Measurements from ENCODE around the gene CDK5RAP2.

The CDK5RAP2 gene

GRCh38 chr9:120383611-120383998 lies 196.4 kb downstream of the CDK5RAP2 start:
- no peak for DNase-seq (ENCODE audit: low read depth)

DNA sequence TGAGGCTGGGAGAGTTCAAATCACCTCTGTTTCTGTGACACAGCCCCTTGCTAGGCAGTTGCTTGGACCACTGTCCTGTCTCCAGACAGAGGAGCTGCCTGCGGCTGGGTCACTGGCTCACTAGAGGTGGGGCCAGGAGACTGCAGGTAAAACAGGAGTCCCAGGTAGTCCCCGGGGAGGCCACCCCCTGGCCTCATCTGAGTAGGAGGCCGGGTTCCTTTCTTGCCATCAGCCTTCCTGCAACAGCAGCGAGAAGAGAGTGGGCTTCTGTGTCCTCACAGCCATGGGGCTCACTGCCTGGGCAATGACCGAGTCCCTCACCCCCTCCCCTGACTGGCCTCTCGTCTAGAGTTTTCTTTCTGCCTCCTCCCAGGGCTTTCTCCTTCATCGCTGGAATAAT lies 197.5 kb downstream of the CDK5RAP2 start:
- DNase-seq (ENCODE audit: low read depth), result no peak

GRCh38 chr9:120381839-120382238 lies 198.1 kb downstream of the CDK5RAP2 start:
- no peak for DNase-seq (ENCODE audit: low read depth)

GRCh38 chr9:120379611-120380010 lies 200.4 kb downstream of the CDK5RAP2 start:
- no peak for DNase-seq (ENCODE audit: low read depth)

DNA sequence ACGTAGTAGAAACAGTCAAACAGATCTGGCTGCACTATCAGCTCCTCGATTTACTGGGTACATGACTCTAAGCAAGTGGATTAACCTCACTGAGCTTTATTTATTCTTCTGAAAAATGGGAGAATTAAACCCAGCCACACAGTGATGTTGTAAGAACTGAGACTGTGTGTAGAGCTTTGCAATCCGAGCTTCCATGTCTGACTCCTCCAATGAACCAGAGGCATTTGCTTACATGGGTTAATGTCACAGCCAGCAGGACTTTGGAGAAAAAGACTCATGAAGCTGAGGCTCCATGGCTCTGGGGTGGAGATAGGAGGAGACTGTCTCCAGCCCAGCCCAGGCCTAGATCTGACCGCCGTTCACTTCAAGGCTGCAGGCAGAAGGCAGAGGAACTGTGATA lies 201.3 kb downstream of the CDK5RAP2 start:
- DNase-seq (ENCODE audit: low read depth), result no peak

DNA sequence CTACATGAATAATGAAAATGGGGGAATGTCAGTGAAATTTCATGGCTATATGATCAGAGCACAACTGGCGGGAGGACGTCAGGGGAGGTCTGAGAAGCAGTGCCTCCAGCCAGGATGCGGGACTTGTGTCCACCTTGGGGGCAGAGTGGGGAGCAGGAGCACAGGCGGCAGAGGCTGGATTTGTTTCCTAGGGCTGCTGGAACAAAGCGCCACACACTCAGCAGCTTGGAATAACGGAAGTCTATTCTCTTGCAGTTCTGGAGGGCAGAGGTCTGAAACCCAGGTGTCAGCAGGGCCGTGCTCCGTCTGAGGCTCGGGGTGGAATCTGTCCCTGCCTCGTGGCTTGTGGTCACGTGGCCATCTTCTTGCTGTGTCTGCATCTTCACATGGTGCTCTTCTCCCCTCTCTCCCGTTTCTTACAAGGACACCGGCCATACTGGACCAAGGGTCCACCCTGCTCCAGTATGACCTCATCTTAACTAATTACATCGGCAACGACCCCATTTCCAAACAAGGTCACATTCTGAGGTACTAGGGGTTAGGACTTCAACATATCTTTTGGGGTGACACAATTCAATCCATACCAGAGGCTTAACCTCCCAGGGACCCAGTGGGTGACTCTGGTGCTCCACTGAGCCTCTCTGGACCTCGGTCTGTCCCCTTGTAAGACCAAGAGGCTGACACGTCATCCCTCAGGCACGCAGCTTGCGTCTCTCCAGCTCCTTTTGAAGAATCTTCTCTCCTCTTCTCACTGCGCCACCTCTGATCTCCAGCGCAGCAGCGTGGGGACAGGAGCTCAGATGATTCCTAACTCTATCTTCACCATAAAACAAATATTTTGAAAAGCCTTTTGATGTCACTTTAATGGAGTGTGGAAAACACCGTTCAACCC lies 202.5 kb downstream of the CDK5RAP2 start:
- no peak for DNase-seq (ENCODE audit: low read depth)

DNA sequence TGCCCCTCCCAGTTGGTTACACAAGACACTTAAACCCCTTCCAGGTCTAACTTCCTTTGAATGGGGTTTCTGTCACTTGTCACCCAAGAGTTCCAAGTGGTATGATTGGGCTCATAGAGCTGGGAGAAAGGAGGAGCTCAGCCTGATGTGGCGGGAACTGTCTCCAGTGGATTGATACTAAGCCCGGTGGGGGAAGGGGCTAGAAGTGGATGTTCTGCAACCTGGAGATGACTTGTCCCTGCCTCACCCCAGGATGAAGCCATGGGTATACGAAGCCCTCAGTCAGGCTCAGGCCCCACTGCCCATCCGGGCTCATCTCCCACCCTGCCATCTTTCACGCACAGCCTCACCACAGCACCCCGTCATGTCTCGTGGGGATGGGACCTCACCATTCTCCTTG lies 203.9 kb downstream of the CDK5RAP2 start:
- DNase-seq (ENCODE audit: low read depth), result no peak

- no peak for DNase-seq (ENCODE audit: low read depth)
Observed at GRCh38 chr9:120375316-120375715, 204.7 kb downstream of the CDK5RAP2 start.

- DNase-seq (ENCODE audit: low read depth), result no peak
Observed at GRCh38 chr9:120374817-120375216, 205.2 kb downstream of the CDK5RAP2 start.

DNA sequence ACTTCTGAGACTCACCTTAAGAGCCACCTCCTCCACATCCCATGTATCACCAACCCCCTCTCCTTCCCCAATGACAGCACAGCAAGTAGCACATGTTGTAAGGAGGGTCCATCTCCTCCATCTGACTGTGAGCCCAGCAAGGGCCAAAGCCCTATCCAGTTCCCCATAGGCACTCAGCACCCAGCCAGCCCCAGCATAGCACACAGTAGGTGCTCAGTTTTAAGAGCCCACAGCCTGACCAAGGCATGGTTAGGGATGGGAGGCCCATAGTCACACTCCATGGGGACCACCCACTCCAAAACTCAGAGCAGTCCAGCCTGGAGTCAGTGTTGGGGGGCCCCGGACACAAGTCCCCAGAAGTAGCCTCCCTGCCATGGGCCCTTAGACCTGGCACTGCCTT lies 205.7 kb downstream of the CDK5RAP2 start:
- no peak for DNase-seq (ENCODE audit: low read depth)

DNA sequence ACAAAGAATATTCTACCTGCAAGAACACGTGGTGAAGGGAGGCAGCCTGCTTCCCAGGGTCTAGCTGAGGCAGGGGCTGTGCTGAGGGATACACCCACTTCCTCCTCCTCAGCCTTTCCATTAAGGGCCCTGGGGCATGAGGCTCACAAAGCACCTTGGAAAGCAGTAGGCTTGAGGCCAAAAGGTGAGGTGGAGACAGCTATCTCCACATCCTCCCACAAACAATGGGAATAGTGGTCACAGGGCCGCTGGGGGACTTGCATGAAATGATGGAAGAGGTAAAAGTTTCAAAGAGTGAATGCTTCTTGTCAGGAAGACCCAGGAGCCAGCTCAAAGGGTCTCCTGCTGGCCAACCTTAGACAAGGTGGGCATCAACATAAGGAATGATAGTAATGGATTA lies 207.9 kb downstream of the CDK5RAP2 start:
- no peak for DNase-seq (ENCODE audit: low read depth)

DNA sequence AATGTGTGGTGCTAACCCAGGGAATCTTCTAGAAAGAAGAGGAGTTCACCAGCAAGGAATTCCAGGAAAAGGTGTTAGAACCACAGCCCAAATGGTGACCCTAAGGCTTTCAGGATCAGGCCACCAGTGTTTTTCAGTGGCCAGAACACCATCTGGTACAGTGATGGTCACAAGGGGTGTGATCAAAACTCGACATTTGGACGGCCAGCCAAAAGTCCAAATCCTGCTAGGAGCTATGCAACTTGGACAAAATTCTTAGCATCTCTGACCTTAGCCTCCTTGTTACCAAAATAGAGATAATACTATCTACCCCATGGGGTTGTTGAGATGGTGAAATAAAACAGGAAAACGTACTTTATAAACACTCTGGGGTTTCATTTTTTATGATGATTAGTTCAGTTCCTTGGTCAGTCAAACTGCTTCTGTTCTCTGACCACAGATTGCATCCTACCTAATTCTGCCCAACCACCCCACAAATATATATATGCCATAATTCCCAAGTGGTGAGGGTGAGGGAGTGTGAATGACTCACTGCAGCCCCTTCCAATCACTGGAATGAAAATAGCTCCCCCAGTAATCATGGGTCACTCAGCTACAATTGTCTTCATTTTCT lies 210.3 kb downstream of the CDK5RAP2 start:
- no peak for DNase-seq (ENCODE audit: low read depth)

- DNase-seq (ENCODE audit: low read depth), result no peak
Observed at GRCh38 chr9:120368799-120369198, 211.2 kb downstream of the CDK5RAP2 start.

DNA sequence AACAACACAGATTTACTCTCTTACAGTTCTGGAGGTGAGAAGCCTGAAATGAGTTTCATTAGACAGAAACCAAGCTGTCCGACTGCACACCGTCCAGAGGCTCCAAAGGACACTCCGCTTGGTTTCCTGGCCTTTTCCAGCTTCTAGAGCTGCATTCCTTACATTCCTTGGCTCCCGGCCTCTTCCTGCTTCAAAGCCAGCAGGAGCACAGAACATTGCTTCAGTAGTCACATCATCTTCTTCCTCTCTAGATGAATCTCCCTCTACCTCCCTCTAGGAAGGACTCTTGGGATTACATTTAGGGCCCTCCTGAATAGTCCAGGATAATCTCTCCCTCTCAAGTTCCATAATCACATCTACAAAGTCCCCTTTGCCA lies 213.3 kb downstream of the CDK5RAP2 start:
- no peak for DNase-seq (ENCODE audit: low read depth)

DNA sequence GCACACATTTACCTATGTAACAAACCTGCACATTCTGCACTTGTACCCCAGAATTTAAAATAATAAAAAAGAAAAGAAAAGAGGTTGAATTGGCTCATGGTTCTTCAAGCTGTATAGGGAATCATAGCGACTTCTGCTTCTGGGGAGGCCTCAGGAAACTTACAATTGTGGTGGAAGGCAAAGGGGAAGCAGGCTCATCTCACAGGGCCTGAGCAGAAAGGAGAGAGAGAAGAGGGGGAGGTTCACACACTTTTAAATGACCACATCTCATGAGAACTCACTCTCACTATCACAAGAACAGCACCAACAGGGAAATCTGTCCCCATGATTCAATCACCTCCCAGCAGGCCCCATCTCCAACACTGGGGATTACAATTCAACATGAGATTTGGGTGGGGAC lies 214.6 kb downstream of the CDK5RAP2 start:
- no peak for DNase-seq (ENCODE audit: low read depth)

GRCh38 chr9:120363697-120364096 lies 216.3 kb downstream of the CDK5RAP2 start:
- DNase-seq (ENCODE audit: low read depth), result no peak

GRCh38 chr9:120362446-120362845 lies 217.5 kb downstream of the CDK5RAP2 start:
- no peak for DNase-seq (ENCODE audit: low read depth)

DNA sequence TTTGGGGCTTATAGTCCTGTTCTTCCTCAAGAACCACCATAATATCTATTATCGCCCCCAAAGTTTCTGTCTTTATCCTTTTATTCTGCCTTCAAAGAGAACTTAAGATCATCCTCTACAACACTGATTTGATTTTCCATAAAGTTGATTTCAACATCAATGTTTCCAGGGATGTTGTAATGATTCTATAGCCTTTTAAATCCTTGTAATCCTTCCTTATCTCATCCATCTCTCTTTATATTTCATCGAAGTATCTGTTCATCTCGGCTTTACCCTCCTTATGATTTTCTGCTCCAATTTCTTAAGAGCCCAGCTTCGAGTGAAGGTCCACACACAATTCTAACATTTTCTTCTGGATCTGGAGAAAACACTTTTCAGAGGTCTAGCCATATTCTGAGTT lies 218.4 kb downstream of the CDK5RAP2 start:
- DNase-seq (ENCODE audit: low read depth), result no peak

- DNase-seq (ENCODE audit: low read depth), result no peak
Observed at GRCh38 chr9:120360510-120360909, 219.5 kb downstream of the CDK5RAP2 start.

GRCh38 chr9:120360046-120360445 lies 219.9 kb downstream of the CDK5RAP2 start:
- no peak for DNase-seq (ENCODE audit: low read depth)

- no peak for DNase-seq (ENCODE audit: low read depth)
Observed at GRCh38 chr9:120358877-120359276, 221.1 kb downstream of the CDK5RAP2 start.

DNA sequence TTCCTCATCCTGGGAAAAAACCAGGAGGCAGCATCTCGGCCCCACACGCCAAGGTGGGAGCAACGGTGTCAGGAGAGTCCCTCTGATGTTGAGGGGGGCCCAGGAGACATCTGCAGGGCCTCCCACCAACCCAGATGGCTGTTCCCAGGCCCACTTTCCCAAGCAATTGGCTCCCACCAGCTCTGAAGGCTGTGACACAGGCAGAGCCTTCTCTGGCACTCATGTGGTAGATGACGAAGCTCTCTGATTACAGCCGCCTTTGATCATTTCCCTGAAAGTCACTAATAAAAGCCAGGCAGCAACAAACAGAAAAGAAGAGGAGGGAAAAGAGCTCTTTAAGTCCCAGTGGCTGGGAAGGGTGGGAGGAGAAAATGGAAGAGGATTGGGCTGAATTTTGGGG lies 226.5 kb downstream of the CDK5RAP2 start:
- no peak for DNase-seq (ENCODE audit: low read depth)

GRCh38 chr9:120351106-120351505 lies 228.9 kb downstream of the CDK5RAP2 start:
- no peak for DNase-seq (ENCODE audit: low read depth)

GRCh38 chr9:120350596-120350995 lies 229.4 kb downstream of the CDK5RAP2 start:
- no peak for DNase-seq (ENCODE audit: low read depth)
